Smooth muscle cell (in vitro differentiated cells): ENCODE results near the gene LRP5. TPM values are rescaled to one million over a fixed set of nuclear protein-coding genes. Genes with fewer than 3 reads are reported as not detected.

Experiments used
- DNase-seq: peaks from one replicate; lab custom pipeline; 2025; ENCODE audit not compliant: unreplicated experiment; lab: John Stamatoyannopoulos, UW
- H2AFZ ChIP-seq: fragments of 200-600 bp; sonication (generic); 2 replicates; pipeline ENCODE4 v1.6.0; 2016; ENCODE audit warnings: antibody characterized with exemption, low read depth, mild to moderate bottlenecking
- H3F3A ChIP-seq: fragments of 200-600 bp; sonication (generic); 2 replicates; pipeline ENCODE4 v1.6.0; 2017; ENCODE audit warnings: antibody characterized with exemption, low read depth
- H3K27ac ChIP-seq: fragments of 200-600 bp; sonication (generic); 2 replicates; pipeline ENCODE4 v1.5.1; 2016; ENCODE audit warnings: low read depth, mild to moderate bottlenecking
- H3K27me3 ChIP-seq: fragments of 200-600 bp; sonication (generic); 2 replicates; pipeline ENCODE4 v1.6.1; 2016; ENCODE audit warnings: low read depth, mild to moderate bottlenecking
- H3K36me3 ChIP-seq: fragments of 200-600 bp; sonication (generic); 2 replicates; pipeline ENCODE4 v1.5.1; 2016; ENCODE audit warnings: low read depth
- H3K4me1 ChIP-seq: fragments of 200-600 bp; sonication (generic); 2 replicates; pipeline ENCODE4 v1.5.1; 2016; ENCODE audit warnings: low read depth
- H3K4me2 ChIP-seq: fragments of 200-600 bp; sonication (generic); 2 replicates; pipeline ENCODE4 v1.6.0; 2016; ENCODE audit warnings: mild to moderate bottlenecking
- H3K4me3 ChIP-seq: fragments of 200-600 bp; sonication (generic); 2 replicates; pipeline ENCODE4 v1.5.1; 2016; ENCODE audit warnings: mild to moderate bottlenecking
- H3K79me2 ChIP-seq: fragments of 200-600 bp; sonication (generic); 2 replicates; pipeline ENCODE4 v1.6.0; 2016; ENCODE audit warnings: low read depth, mild to moderate bottlenecking
- H3K9ac ChIP-seq: fragments of 200-600 bp; sonication (generic); 2 replicates; pipeline ENCODE4 v1.6.0; 2016; ENCODE audit warnings: low read depth
- H3K9me3 ChIP-seq: fragments of 200-600 bp; sonication (generic); replicated peaks from 2 replicates; pipeline ENCODE4 v1.5.1; 2016; ENCODE audit warnings: low read depth
- H4K20me1 ChIP-seq: fragments of 200-600 bp; sonication (generic); 2 replicates; pipeline ENCODE4 v1.6.0; 2016; ENCODE audit warnings: low read depth
- WGBS: methylation state at CpG from one replicate; pipeline ENCODE4 v1.1.7; 2016; ENCODE audit warnings: low lambda C conversion rate; 5-methylcytosine and 5-hydroxymethylcytosine counted together
- polyA plus RNA-seq: library from polyadenylated mRNA; unstranded; fragments of >200 nt; fragmentation: Nextera tagmentation; extraction: Ambion mirVana; gene quantifications from 2 replicates; pipeline ENCODE4 v1.2.1, GENCODE V29; 2016
- total RNA-seq: library from RNA; depleted of rRNA; stranded (reverse); fragments of >200 nt; gene quantifications from 2 replicates; pipeline ENCODE4 v1.2.3, GENCODE V29; 2014
- TF ChIP-seq, protein P1 (sequence below): fragments of 200-600 bp; sonication (generic); IDR thresholded peaks from 2 replicates; pipeline ENCODE4 v1.5.1; 2017; ENCODE audit warnings: borderline replicate concordance, mild to moderate bottlenecking, antibody characterized with exemption; ENCODE audit not compliant: insufficient read depth, poor library complexity, severe bottlenecking

Gene LRP5
- total and polyA plus RNA-seq, 2 experiments from 2014 or later, result 16.1 to 26.6 TPM

DNA sequence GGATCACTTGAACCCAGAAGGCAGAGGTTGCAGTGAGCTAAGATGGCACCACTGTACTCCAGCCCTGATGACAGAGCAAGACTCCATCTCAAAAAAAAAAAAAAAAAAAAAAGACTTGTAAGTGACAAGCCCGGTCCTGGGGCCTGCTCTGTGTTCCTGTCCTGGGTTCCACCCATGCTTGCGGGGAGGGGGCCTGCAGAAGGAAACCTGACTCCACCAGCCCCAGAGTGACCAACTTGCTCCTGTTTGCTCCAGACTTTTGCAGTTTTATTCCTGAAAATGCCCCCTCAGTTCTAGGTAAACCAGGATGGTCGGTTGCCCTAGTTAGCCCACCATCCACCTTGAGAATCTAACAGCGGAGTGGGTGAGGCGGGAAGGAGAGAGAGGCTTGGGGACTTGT lies 10.1 kb upstream of the LRP5 start:
- 90% methylated on average over 5 of the region's 5 CpGs for WGBS

DNA sequence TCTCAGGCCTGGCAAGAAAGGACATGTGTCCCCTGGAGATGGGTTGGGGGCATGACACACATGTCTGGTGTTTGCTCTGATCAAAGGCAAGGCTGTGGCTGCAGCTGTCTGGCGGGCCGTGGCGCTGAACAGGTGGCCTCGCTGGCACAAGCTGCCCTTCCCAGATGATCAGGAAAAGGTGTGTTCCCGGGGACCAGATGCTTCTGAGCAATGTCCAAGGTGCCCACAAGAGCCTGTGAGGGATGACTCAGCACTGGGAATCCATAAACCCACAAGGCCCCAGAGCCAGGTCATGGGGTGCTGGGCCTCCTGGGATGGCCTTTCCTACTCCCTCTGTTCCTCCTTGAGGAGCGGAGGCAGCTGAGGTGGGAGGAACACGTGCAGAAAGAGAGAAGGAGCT lies 9.7 kb upstream of the LRP5 start:
- no peaks in the 10 kb centered on the region for H3K27me3 ChIP-seq
- H3K9ac ChIP-seq, result no peak overlapping the region
- H2AFZ ChIP-seq, result no peak overlapping the region
- DNase-seq, result no peak
- no peaks in the 10 kb centered on the region for H3K4me1 ChIP-seq
- H3K4me3 ChIP-seq, result no peak overlapping the region
- H4K20me1 ChIP-seq, result no peaks in the 10 kb centered on the region
- no peaks in the 10 kb centered on the region for H3K36me3 ChIP-seq
- H3K9me3 ChIP-seq, result no peaks in the 10 kb centered on the region
- H3K4me2 ChIP-seq, result no peak overlapping the region
- no peak overlapping the region for H3K27ac ChIP-seq
- TF ChIP-seq, protein P1, sequence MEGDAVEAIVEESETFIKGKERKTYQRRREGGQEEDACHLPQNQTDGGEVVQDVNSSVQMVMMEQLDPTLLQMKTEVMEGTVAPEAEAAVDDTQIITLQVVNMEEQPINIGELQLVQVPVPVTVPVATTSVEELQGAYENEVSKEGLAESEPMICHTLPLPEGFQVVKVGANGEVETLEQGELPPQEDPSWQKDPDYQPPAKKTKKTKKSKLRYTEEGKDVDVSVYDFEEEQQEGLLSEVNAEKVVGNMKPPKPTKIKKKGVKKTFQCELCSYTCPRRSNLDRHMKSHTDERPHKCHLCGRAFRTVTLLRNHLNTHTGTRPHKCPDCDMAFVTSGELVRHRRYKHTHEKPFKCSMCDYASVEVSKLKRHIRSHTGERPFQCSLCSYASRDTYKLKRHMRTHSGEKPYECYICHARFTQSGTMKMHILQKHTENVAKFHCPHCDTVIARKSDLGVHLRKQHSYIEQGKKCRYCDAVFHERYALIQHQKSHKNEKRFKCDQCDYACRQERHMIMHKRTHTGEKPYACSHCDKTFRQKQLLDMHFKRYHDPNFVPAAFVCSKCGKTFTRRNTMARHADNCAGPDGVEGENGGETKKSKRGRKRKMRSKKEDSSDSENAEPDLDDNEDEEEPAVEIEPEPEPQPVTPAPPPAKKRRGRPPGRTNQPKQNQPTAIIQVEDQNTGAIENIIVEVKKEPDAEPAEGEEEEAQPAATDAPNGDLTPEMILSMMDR, result no peak
- 81% methylated on average over 7 of the region's 7 CpGs for WGBS
- H3F3A ChIP-seq, result no peaks in the 10 kb centered on the region
- no peaks in the 10 kb centered on the region for H3K79me2 ChIP-seq

More for the DNA sequence above, 10.1 kb upstream of the LRP5 start:
- no peaks in the 10 kb centered on the region for H3K4me1 ChIP-seq
- H3K27ac ChIP-seq, result no peak overlapping the region
- TF ChIP-seq, protein P1, result no peak
- DNase-seq, result no peak
- no peak overlapping the region for H3K4me2 ChIP-seq
- H3K4me3 ChIP-seq, result no peak overlapping the region
- no peak overlapping the region for H3K9ac ChIP-seq
- H3K9me3 ChIP-seq, result no peaks in the 10 kb centered on the region
- no peaks in the 10 kb centered on the region for H3K36me3 ChIP-seq
- H3F3A ChIP-seq, result no peaks in the 10 kb centered on the region
- H2AFZ ChIP-seq, result no peak overlapping the region
- no peaks in the 10 kb centered on the region for H3K79me2 ChIP-seq
- H3K27me3 ChIP-seq, result no peaks in the 10 kb centered on the region
- no peaks in the 10 kb centered on the region for H4K20me1 ChIP-seq

DNA sequence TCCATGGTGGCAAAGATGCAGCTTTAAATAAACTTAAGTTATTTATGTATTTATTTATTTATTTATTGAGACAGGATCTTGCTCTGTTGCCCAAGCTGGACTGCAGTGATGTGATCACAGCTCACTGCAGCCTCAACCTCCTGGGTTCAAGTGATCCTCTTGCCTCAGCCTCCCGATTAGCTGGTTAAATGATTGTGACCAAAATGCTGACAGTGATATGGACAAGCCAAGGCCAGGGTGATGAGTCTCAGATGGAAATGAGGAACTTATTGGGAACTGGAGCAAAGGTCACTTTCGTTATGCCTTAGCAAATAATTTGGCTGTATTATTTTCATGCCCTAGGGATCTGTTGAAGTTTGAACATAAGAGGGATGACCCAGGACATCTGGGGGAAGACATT lies 9.3 kb upstream of the LRP5 start:
- Histone ChIP-seq H3K27me3 (no peaks in the 10 kb centered on the region), H4K20me1 (no peaks in the 10 kb centered on the region), H3K4me2 (no peak overlapping the region), H3K9me3 (no peaks in the 10 kb centered on the region), H3K9ac (no peak overlapping the region), H3F3A (no peaks in the 10 kb centered on the region), H3K4me1 (no peaks in the 10 kb centered on the region), H3K4me3 (no peak overlapping the region), H3K79me2 (no peaks in the 10 kb centered on the region), H3K36me3 (no peaks in the 10 kb centered on the region), H3K27ac (no peak overlapping the region), H2AFZ (no peak overlapping the region)
- TF ChIP-seq, protein P1, result no peak
- no peak for DNase-seq
- WGBS, result 94% methylated on average over 2 of the region's 2 CpGs

DNA sequence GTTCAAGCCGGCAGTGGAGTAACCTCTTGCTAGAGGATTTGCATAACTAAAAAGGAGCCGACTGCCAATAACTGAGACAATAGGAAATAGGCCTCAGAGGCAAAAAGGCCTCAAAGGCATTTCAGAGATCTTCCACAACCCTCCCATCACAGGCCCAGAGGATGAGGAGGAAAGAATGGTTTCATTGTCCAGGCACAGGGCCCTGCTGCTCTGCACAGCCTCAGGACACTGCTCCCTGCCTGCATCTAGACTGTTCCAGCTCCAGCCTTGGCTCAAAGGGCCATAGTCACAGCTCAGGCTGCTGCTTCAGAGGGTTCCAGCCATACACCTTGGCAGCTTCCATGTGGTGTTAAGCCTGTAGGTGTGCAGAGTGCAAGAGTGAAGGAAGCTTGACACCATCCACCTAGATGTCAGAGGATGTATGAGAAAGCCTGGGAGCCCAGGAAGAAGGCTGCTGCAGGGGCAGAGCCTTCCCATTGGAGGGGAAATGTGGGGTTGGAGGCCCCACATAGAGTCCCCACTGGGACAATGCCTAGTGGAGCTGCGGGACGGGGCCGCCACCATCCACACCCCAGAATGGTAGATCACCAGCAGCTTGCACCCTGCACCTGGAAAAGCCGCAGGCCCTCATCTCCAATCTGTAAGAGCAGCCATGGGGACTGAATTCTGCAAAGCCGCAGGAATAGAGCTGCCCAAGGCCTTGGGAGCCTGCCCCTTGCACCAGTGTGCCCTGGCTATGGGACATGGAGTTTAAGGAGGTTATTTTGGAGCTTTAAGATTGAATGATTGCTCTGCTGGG lies 8.2 kb upstream of the LRP5 start:
- WGBS, result 96% methylated on average over 7 of the region's 7 CpGs
- DNase-seq, result no peak

More for the DNA sequence above, 8.2 kb upstream of the LRP5 start:
- H3K4me3 ChIP-seq, result no peak overlapping the region
- no peaks in the 10 kb centered on the region for H3K79me2 ChIP-seq
- H3K4me1 ChIP-seq, result no peaks in the 10 kb centered on the region
- no peak overlapping the region for H2AFZ ChIP-seq
- H3K4me2 ChIP-seq, result no peak overlapping the region
- TF ChIP-seq, protein P1, result no peak
- no peaks in the 10 kb centered on the region for H3K36me3 ChIP-seq
- no peaks in the 10 kb centered on the region for H3F3A ChIP-seq
- no peak overlapping the region for H3K27ac ChIP-seq
- H3K9me3 ChIP-seq, result no peaks in the 10 kb centered on the region
- no peaks in the 10 kb centered on the region for H4K20me1 ChIP-seq
- no peaks in the 10 kb centered on the region for H3K27me3 ChIP-seq
- no peak overlapping the region for H3K9ac ChIP-seq
